ENCODE results near the gene RESP18. TPM values are rescaled to one million over a fixed set of nuclear protein-coding genes. Genes with fewer than 3 reads are reported as not detected.
"Not testable (repeated sequence)": the region's sequence is repeated elsewhere in the genome, so short reads cannot be mapped to it uniquely, and the experiment has no call there.

RESP18 gene
- total and polyA plus RNA-seq, 4 donors, result not detected

- Histone ChIP-seq H3K9ac (ENCODE audit: insufficient read depth in 1 of 2, low read length in 2 of 2) (no peak overlapping the region), H3K4me1 (ENCODE audit: control insufficient read depth in 5 of 5, insufficient read depth in 5 of 5, low read length in 5 of 5) (peaks cover 0 to 9% (median 0%) of the 10 kb centered on the region in 5 donors), H3K9me3 (ENCODE audit: control insufficient read depth in 4 of 4, insufficient read depth in 3 of 4, low read length in 3 of 4) (no peaks in the 10 kb centered on the region), H3K36me3 (ENCODE audit: control insufficient read depth in 4 of 4, insufficient read depth in 4 of 4, low read length in 4 of 4) (peaks cover 0 to 19% (median 10%) of the 10 kb centered on the region in 4 donors), H3K27me3 (ENCODE audit: control insufficient read depth in 3 of 3, insufficient read depth in 3 of 3, low read length in 2 of 3) (no peaks in the 10 kb centered on the region), H3K4me3 (no peak overlapping the region), H3K27ac (ENCODE audit: low read depth in 1 of 2, low read length in 1 of 2) (no peak overlapping the region)
- 74 to 85% methylated on average over 6 of the region's 6 CpGs for WGBS, 2 donors
- no peak for TF ChIP-seq CTCF (IDR thresholded peaks at IDR 0.05; ENCODE audit: control extremely low read depth, extremely low read depth)
- DNase-seq, result no peak
- ATAC-seq (ENCODE audit: insufficient read depth, low FRiP score), result no peak
These were observed 43.4 kb downstream of the RESP18 start for GRCh38 chr2:219289195-219289536.

- H3K4me1 ChIP-seq (ENCODE audit: control insufficient read depth in 5 of 5, insufficient read depth in 5 of 5, low read length in 5 of 5), result peaks cover 0 to 9% (median 0%) of the 10 kb centered on the region in 5 donors
- ATAC-seq (ENCODE audit: insufficient read depth, low FRiP score) (no peak), DNase-seq (no peak)
- H3K9ac ChIP-seq (ENCODE audit: insufficient read depth in 1 of 2, low read length in 2 of 2), result no peak overlapping the region
- no peak for TF ChIP-seq CTCF (IDR thresholded peaks at IDR 0.05; ENCODE audit: control extremely low read depth, extremely low read depth)
- no peaks in the 10 kb centered on the region for H3K9me3 ChIP-seq (ENCODE audit: control insufficient read depth in 4 of 4, insufficient read depth in 3 of 4, low read length in 3 of 4)
- WGBS, 2 donors, result 77% methylated on average over 10 of the region's 10 CpGs
- H3K36me3 ChIP-seq (ENCODE audit: control insufficient read depth in 4 of 4, insufficient read depth in 4 of 4, low read length in 4 of 4), result peaks cover 0 to 30% (median 14%) of the 10 kb centered on the region in 4 donors
- H3K27ac ChIP-seq (ENCODE audit: low read depth in 1 of 2, low read length in 1 of 2), result no peak overlapping the region
- H3K4me3 ChIP-seq, result no peak overlapping the region
- no peaks in the 10 kb centered on the region for H3K27me3 ChIP-seq (ENCODE audit: control insufficient read depth in 3 of 3, insufficient read depth in 3 of 3, low read length in 2 of 3)
These were observed 44.8 kb downstream of the RESP18 start for GRCh38 chr2:219287580-219288265.

- H3K36me3 ChIP-seq (ENCODE audit: control insufficient read depth in 4 of 4, insufficient read depth in 4 of 4, low read length in 4 of 4), result peaks cover 4 to 33% (median 14%) of the 10 kb centered on the region in 4 donors
- not testable (repeated sequence) for H3K4me3 ChIP-seq; H3K9me3 ChIP-seq (ENCODE audit: control insufficient read depth in 4 of 4, insufficient read depth in 3 of 4, low read length in 3 of 4); H3K27ac ChIP-seq (ENCODE audit: low read depth in 1 of 2, low read length in 1 of 2); ATAC-seq (ENCODE audit: insufficient read depth, low FRiP score); DNase-seq; H3K4me1 ChIP-seq (ENCODE audit: control insufficient read depth in 5 of 5, insufficient read depth in 5 of 5, low read length in 5 of 5); H3K27me3 ChIP-seq (ENCODE audit: control insufficient read depth in 3 of 3, insufficient read depth in 3 of 3, low read length in 2 of 3); H3K9ac ChIP-seq (ENCODE audit: insufficient read depth in 1 of 2, low read length in 2 of 2)
- WGBS, 2 donors, result 88 to 89% methylated on average over 6 of the region's 6 CpGs
These were observed 45.5 kb downstream of the RESP18 start for GRCh38 chr2:219287116-219287440.

- 83 to 89% methylated on average over 12 of the region's 12 CpGs for WGBS, 2 donors
- no peaks in the 10 kb centered on the region for H3K9me3 ChIP-seq (ENCODE audit: control insufficient read depth in 4 of 4, insufficient read depth in 3 of 4, low read length in 3 of 4)
- H3K4me3 ChIP-seq, result no peak overlapping the region
- no peak overlapping the region for H3K9ac ChIP-seq (ENCODE audit: insufficient read depth in 1 of 2, low read length in 2 of 2)
- TF ChIP-seq CTCF (IDR thresholded peaks at IDR 0.05; ENCODE audit: control extremely low read depth, extremely low read depth), result no peak
- peaks cover 0 to 9% (median 0%) of the 10 kb centered on the region in 5 donors for H3K4me1 ChIP-seq (ENCODE audit: control insufficient read depth in 5 of 5, insufficient read depth in 5 of 5, low read length in 5 of 5)
- ATAC-seq (ENCODE audit: insufficient read depth, low FRiP score) (no peak), DNase-seq (no peak)
- no peak overlapping the region for H3K27ac ChIP-seq (ENCODE audit: low read depth in 1 of 2, low read length in 1 of 2)
- H3K36me3 ChIP-seq (ENCODE audit: control insufficient read depth in 4 of 4, insufficient read depth in 4 of 4, low read length in 4 of 4), result peaks cover 5 to 38% (median 15%) of the 10 kb centered on the region in 4 donors
- no peaks in the 10 kb centered on the region for H3K27me3 ChIP-seq (ENCODE audit: control insufficient read depth in 3 of 3, insufficient read depth in 3 of 3, low read length in 2 of 3)
These were observed 46.0 kb downstream of the RESP18 start for GRCh38 chr2:219286436-219287115.
